Esophagus muscularis mucosa (tissue), 3 donors: ENCODE data around the gene PRKN.

Experiments used
- EP300 ChIP-seq: sonication (generic); formaldehyde crosslinking; IDR thresholded peaks from one replicate; pipeline ENCODE4 v1.6.1; 2017; ENCODE audit warnings: antibody characterized with exemption
- TF ChIP-seq, protein P1 (sequence below), 3 experiments: fragments of 200-600 bp in 2 of 3; fragments of 450-650 bp in 1 of 3; sonication (generic) in 2 of 3; IDR thresholded peaks; one replicate each; pipeline ENCODE4 v1.5.1; 2017 to 2019; ENCODE audit warnings: antibody characterized with exemption in 3 of 3, mild to moderate bottlenecking in 2 of 3, moderate library complexity in 1 of 3

DNA sequence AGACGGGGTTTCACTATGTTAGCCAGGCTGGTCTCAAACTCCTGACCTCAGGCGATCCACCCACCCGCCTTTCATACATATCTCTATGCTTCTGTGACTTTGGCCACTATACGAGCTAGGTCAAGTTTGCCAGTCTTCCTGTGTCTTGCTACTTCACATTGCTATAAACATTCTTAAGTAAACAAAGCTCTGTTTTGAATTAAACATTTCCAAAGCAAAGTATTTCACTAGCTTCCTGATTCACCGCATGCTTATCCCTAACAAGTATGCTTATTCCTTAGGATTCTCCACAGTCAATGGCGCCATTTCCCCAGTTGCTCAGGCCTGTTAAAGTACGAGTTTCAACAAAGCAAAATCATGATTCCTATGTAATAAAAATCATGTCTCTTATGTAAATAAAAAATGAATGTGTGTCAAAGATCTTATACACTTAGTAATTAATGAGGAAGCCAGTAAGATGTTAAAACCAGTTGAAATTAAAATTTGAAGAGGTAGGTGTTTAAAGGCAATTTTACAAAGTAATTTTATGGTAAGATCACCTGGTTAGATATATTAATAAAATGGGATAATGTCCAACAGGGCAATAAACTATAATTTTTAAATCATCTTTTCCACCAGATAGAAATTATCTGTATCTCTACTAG, 88.5 kb downstream of the PRKN start:
- TF ChIP-seq, protein P1, sequence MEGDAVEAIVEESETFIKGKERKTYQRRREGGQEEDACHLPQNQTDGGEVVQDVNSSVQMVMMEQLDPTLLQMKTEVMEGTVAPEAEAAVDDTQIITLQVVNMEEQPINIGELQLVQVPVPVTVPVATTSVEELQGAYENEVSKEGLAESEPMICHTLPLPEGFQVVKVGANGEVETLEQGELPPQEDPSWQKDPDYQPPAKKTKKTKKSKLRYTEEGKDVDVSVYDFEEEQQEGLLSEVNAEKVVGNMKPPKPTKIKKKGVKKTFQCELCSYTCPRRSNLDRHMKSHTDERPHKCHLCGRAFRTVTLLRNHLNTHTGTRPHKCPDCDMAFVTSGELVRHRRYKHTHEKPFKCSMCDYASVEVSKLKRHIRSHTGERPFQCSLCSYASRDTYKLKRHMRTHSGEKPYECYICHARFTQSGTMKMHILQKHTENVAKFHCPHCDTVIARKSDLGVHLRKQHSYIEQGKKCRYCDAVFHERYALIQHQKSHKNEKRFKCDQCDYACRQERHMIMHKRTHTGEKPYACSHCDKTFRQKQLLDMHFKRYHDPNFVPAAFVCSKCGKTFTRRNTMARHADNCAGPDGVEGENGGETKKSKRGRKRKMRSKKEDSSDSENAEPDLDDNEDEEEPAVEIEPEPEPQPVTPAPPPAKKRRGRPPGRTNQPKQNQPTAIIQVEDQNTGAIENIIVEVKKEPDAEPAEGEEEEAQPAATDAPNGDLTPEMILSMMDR (IDR thresholded peaks at IDR 0.05): no peak
- no peak for TF ChIP-seq EP300
